ENCODE results near the gene ASTL. TPM values are rescaled to one million over a fixed set of nuclear protein-coding genes. Genes with fewer than 3 reads are reported as not detected.
A peak's percentile ranks its signal among the peaks of the same experiment; 100 is the strongest.

ASTL gene
- total RNA-seq, 1 experiment from 2014 or later, result 0.79 TPM

DNA sequence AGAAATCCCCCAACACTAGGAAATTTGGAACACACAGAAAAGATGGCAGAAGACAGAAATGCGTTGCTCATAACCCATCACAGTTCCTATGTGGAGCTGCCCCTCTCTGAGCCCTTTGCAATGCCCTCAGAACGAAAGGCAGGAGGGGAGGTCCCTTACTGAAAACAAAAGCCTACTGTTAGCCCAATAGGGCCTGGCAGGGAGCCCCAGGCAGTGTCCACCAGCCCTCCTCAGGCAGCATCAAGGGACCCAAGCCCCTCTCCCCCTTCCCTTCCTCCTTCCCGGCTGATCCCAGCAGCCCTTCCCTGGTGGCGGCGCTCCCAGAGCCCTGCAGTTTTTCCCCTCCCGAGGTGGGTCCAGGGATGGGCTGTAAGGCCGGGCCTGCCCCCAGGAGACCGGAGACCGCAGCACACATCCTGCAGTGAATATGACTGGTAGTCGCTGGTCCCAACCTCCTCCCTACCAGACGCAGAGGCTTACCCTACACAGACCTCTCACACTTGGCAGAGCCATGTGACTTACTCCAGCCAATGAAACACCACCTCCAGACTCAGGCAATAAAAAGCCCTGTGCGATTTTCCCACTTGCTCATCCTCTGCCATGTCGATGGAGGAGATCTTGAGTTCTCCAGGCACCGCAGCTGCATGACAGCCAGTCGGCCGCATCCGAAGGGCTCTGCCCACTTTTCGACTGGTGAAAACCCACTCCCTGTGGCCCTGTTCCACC, 26.3 kb upstream of the ASTL start:
- Mint-ChIP-seq H3K27me3 (ENCODE audit: low read depth) (no peaks in the 10 kb centered on the region; the same call in 1 of the 2 replicates), H3K36me3 (no peaks in the 10 kb centered on the region), H3K4me3 (no peak overlapping the region), H3K9me3 (peaks cover 10% of the 10 kb centered on the region), H3K27ac (no peak overlapping the region), H3K4me1 (peaks cover 17% of the 10 kb centered on the region)
- ChIA-PET CTCF (interaction anchor here (1.0 to 2.1 kb wide), 2 partner anchors 12 to 48 kb away, joined by 3 to 4 read pairs; partner anchors contain the start of gene ADRA2B), POLR2A (no interaction called here)
- peak; percentile 38 for DNase-seq (ENCODE audit: low spot score)
- ATAC-seq, result peak; percentile 96
- TF ChIP-seq EMX1 (CRISPR knock-in tag; IDR thresholded peaks at IDR 0.05), result no peak
- TF ChIP-seq RELA (CRISPR knock-in tag; IDR thresholded peaks at IDR 0.05; ENCODE audit: borderline replicate concordance), result no peak
- TF ChIP-seq FOXJ3 (CRISPR knock-in tag; IDR thresholded peaks at IDR 0.05; ENCODE audit: borderline replicate concordance), result no peak
- TF ChIP-seq, protein P1, sequence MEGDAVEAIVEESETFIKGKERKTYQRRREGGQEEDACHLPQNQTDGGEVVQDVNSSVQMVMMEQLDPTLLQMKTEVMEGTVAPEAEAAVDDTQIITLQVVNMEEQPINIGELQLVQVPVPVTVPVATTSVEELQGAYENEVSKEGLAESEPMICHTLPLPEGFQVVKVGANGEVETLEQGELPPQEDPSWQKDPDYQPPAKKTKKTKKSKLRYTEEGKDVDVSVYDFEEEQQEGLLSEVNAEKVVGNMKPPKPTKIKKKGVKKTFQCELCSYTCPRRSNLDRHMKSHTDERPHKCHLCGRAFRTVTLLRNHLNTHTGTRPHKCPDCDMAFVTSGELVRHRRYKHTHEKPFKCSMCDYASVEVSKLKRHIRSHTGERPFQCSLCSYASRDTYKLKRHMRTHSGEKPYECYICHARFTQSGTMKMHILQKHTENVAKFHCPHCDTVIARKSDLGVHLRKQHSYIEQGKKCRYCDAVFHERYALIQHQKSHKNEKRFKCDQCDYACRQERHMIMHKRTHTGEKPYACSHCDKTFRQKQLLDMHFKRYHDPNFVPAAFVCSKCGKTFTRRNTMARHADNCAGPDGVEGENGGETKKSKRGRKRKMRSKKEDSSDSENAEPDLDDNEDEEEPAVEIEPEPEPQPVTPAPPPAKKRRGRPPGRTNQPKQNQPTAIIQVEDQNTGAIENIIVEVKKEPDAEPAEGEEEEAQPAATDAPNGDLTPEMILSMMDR (IDR thresholded peaks at IDR 0.05), result no peak
- TF ChIP-seq NFE2L1 (CRISPR knock-in tag; IDR thresholded peaks at IDR 0.05), result no peak
- TF ChIP-seq, protein P2, sequence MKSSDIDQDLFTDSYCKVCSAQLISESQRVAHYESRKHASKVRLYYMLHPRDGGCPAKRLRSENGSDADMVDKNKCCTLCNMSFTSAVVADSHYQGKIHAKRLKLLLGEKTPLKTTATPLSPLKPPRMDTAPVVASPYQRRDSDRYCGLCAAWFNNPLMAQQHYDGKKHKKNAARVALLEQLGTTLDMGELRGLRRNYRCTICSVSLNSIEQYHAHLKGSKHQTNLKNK (CRISPR knock-in tag; IDR thresholded peaks at IDR 0.05), result no peak
- no peak for TF ChIP-seq ELF4 (CRISPR knock-in tag; IDR thresholded peaks at IDR 0.05; ENCODE audit: low read depth)
- TF ChIP-seq, protein P3, sequence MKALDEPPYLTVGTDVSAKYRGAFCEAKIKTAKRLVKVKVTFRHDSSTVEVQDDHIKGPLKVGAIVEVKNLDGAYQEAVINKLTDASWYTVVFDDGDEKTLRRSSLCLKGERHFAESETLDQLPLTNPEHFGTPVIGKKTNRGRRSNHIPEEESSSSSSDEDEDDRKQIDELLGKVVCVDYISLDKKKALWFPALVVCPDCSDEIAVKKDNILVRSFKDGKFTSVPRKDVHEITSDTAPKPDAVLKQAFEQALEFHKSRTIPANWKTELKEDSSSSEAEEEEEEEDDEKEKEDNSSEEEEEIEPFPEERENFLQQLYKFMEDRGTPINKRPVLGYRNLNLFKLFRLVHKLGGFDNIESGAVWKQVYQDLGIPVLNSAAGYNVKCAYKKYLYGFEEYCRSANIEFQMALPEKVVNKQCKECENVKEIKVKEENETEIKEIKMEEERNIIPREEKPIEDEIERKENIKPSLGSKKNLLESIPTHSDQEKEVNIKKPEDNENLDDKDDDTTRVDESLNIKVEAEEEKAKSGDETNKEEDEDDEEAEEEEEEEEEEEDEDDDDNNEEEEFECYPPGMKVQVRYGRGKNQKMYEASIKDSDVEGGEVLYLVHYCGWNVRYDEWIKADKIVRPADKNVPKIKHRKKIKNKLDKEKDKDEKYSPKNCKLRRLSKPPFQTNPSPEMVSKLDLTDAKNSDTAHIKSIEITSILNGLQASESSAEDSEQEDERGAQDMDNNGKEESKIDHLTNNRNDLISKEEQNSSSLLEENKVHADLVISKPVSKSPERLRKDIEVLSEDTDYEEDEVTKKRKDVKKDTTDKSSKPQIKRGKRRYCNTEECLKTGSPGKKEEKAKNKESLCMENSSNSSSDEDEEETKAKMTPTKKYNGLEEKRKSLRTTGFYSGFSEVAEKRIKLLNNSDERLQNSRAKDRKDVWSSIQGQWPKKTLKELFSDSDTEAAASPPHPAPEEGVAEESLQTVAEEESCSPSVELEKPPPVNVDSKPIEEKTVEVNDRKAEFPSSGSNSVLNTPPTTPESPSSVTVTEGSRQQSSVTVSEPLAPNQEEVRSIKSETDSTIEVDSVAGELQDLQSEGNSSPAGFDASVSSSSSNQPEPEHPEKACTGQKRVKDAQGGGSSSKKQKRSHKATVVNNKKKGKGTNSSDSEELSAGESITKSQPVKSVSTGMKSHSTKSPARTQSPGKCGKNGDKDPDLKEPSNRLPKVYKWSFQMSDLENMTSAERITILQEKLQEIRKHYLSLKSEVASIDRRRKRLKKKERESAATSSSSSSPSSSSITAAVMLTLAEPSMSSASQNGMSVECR (CRISPR knock-in tag; IDR thresholded peaks at IDR 0.05; ENCODE audit: borderline replicate concordance), result no peak
- TF ChIP-seq, protein P4, sequence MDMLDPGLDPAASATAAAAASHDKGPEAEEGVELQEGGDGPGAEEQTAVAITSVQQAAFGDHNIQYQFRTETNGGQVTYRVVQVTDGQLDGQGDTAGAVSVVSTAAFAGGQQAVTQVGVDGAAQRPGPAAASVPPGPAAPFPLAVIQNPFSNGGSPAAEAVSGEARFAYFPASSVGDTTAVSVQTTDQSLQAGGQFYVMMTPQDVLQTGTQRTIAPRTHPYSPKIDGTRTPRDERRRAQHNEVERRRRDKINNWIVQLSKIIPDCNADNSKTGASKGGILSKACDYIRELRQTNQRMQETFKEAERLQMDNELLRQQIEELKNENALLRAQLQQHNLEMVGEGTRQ (CRISPR knock-in tag; IDR thresholded peaks at IDR 0.05), result peak; percentile 88
- TF ChIP-seq JAZF1 (CRISPR knock-in tag; IDR thresholded peaks at IDR 0.05), result no peak
- TF ChIP-seq ZNF423 (CRISPR knock-in tag; IDR thresholded peaks at IDR 0.05), result no peak
- peak; percentile 52 for TF ChIP-seq NFYB (CRISPR knock-in tag; conservative IDR thresholded peaks at IDR 0.05; ENCODE audit: low read depth)
- TF ChIP-seq ZNF396 (CRISPR knock-in tag; IDR thresholded peaks at IDR 0.05; ENCODE audit: borderline replicate concordance), result no peak
- TF ChIP-seq, protein P5, sequence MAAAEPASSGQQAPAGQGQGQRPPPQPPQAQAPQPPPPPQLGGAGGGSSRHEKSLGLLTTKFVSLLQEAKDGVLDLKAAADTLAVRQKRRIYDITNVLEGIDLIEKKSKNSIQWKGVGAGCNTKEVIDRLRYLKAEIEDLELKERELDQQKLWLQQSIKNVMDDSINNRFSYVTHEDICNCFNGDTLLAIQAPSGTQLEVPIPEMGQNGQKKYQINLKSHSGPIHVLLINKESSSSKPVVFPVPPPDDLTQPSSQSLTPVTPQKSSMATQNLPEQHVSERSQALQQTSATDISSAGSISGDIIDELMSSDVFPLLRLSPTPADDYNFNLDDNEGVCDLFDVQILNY (CRISPR knock-in tag; IDR thresholded peaks at IDR 0.05), result no peak
- TF ChIP-seq, protein P6, sequence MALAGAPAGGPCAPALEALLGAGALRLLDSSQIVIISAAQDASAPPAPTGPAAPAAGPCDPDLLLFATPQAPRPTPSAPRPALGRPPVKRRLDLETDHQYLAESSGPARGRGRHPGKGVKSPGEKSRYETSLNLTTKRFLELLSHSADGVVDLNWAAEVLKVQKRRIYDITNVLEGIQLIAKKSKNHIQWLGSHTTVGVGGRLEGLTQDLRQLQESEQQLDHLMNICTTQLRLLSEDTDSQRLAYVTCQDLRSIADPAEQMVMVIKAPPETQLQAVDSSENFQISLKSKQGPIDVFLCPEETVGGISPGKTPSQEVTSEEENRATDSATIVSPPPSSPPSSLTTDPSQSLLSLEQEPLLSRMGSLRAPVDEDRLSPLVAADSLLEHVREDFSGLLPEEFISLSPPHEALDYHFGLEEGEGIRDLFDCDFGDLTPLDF (CRISPR knock-in tag; IDR thresholded peaks at IDR 0.05), result no peak
- TF ChIP-seq, protein P7, sequence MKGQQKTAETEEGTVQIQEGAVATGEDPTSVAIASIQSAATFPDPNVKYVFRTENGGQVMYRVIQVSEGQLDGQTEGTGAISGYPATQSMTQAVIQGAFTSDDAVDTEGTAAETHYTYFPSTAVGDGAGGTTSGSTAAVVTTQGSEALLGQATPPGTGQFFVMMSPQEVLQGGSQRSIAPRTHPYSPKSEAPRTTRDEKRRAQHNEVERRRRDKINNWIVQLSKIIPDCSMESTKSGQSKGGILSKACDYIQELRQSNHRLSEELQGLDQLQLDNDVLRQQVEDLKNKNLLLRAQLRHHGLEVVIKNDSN (CRISPR knock-in tag; IDR thresholded peaks at IDR 0.05), result peak; percentile 86
- TF ChIP-seq, protein P8, sequence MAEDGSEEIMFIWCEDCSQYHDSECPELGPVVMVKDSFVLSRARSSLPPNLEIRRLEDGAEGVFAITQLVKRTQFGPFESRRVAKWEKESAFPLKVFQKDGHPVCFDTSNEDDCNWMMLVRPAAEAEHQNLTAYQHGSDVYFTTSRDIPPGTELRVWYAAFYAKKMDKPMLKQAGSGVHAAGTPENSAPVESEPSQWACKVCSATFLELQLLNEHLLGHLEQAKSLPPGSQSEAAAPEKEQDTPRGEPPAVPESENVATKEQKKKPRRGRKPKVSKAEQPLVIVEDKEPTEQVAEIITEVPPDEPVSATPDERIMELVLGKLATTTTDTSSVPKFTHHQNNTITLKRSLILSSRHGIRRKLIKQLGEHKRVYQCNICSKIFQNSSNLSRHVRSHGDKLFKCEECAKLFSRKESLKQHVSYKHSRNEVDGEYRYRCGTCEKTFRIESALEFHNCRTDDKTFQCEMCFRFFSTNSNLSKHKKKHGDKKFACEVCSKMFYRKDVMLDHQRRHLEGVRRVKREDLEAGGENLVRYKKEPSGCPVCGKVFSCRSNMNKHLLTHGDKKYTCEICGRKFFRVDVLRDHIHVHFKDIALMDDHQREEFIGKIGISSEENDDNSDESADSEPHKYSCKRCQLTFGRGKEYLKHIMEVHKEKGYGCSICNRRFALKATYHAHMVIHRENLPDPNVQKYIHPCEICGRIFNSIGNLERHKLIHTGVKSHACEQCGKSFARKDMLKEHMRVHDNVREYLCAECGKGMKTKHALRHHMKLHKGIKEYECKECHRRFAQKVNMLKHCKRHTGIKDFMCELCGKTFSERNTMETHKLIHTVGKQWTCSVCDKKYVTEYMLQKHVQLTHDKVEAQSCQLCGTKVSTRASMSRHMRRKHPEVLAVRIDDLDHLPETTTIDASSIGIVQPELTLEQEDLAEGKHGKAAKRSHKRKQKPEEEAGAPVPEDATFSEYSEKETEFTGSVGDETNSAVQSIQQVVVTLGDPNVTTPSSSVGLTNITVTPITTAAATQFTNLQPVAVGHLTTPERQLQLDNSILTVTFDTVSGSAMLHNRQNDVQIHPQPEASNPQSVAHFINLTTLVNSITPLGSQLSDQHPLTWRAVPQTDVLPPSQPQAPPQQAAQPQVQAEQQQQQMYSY (CRISPR knock-in tag; IDR thresholded peaks at IDR 0.05), result no peak
- TF ChIP-seq ZNF232 (CRISPR knock-in tag; IDR thresholded peaks at IDR 0.05), result no peak
- TF ChIP-seq NR3C1 (CRISPR knock-in tag; conservative IDR thresholded peaks at IDR 0.05; ENCODE audit: low read depth), result no peak
- TF ChIP-seq, protein P9, sequence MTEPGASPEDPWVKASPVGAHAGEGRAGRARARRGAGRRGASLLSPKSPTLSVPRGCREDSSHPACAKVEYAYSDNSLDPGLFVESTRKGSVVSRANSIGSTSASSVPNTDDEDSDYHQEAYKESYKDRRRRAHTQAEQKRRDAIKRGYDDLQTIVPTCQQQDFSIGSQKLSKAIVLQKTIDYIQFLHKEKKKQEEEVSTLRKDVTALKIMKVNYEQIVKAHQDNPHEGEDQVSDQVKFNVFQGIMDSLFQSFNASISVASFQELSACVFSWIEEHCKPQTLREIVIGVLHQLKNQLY (CRISPR knock-in tag; IDR thresholded peaks at IDR 0.05), result no peak
